ENCODE data around the gene AK9. TPM values are rescaled to one million over a fixed set of nuclear protein-coding genes. Genes with fewer than 3 reads are reported as not detected.

AK9 gene
- total RNA-seq, 1 donor from 2014 or later = 10.4 TPM

DNA sequence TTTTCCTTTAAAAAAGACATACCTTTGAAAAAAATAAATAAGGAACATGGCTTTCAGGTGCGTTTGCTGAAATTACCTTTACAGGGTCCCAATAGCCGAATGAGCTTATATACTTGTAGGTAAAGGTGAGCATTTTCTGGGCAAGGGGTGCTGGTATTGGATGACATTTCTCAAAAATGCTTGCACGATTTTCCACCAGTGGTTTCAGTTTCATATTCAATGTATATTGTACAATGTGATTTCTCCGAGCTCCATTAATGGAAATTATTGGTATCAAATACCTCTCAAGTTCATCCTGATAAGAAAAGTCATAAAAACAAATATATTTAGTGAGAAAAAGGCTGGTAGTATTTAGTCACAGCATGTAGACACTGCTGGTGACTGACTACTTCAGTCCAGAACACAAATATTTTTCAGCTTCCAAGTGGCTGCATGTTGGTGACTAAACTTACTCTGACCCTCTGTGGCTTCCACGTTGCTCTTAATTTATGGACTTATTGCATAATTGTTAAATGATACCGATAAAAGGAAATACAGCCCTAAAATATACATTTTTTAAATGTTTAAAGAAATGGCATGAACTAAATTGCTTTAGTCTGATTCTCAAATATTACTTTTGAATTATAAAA lies 175.1 kb downstream of the AK9 start:
- no peak for DNase-seq (ENCODE audit: low read depth)

DNA sequence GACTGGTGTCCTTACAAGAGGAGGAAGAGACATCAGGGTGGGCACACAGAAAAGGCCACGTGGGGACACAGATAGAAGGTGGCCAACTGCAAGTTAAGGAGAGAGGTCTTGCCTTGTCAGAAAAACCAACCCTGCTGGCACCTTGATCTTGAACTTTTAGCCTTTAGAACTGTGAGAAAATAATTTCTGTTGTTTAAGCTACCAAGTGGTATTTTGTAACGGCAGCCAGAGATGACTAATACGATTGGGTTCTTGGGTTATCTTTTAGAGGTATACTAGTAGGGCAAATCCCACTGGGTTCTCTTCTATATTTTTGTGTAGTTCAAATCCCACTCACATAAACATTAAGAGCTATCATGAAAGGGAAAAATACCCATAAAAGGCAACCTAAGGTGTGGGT lies 176.1 kb downstream of the AK9 start:
- no peak for DNase-seq (ENCODE audit: low read depth)

DNA sequence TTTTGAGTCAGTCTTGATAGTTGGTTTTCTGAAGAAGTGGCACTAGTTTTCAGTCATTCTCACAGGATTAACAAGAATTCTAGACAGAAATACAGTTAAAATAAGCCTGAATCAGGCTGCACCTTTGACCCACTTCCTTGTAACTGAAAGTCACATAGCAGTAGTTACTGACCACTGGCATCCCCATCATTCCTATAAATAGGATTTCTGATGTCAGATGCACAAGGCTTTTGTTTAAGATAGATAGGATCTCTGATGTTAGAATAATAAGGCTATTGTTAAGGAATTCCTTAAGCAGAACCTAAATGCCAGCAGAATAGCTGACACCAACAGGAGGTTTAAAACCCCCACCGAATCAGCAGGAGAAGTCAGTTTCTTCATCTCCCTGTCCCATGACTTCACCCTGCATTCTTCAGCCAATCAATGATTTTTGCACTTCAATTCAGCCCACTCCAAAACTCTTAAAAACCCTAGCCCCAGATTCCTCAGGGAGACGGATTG lies 177.4 kb downstream of the AK9 start:
- DNase-seq (ENCODE audit: low read depth) = peak; percentile 71

DNA sequence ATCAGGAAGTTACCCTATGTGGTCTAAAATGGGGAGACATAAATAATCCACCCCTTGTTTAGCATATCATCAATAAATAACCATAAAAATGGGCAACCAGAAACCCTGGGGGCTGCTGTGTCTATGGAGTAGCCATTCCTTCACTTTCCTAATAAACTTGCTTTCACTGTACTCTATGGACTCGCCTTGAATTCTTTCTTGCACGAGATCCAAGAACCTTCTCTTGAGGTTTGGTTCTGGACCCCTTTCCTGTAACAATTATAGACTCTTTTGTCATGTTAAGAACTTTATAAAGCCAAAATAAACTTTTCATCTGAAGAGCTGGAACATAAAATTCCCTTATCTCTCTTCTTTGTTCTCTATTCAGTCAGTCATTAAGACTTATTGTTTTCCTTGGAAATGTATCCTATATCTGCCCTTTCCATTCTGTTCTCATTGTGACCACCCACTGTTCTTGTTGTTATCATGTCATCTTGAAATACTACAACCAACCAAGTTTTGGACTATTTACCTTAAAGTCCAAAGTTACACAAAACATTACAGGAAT lies 178.7 kb downstream of the AK9 start:
- no peak for DNase-seq (ENCODE audit: low read depth)

DNA sequence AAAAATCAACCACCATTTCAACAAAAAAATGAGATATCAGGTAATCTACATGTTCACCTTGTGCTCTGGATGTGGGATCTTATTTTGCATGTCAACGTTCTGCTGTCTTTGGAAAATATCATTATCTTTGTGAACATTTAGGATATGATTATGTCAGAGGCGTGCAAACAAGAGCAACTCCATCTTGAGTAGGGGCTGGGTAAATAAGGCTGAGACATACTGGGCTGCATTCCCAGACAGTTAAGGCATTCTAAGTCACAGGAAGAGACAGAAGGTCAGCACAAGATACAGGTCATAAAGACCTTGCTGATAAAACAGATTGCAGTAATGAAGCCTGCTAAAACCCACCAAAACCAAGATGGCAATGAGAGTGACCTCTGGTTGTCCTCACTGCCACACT lies 179.2 kb downstream of the AK9 start:
- no peak for DNase-seq (ENCODE audit: low read depth)

DNA sequence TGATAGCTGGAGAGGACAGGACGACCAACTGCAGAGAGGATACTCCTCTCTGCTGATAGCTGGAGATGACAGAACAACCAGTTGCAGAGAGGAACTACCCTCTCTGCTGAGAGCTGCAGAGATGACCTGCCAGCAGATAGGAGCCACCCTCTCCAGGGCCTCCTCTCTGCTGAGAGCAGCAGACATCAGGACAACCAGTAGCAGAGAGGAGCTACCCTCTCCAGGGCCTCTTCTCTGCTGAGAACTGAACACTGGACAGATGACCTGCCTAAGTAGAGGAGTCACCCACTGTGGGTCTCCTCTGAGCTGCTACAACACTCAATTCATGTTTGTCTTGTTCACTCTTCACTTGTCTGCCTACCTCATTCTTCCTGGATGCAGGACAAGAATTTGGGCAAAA lies 180.6 kb downstream of the AK9 start:
- DNase-seq (ENCODE audit: low read depth) = no peak

DNA sequence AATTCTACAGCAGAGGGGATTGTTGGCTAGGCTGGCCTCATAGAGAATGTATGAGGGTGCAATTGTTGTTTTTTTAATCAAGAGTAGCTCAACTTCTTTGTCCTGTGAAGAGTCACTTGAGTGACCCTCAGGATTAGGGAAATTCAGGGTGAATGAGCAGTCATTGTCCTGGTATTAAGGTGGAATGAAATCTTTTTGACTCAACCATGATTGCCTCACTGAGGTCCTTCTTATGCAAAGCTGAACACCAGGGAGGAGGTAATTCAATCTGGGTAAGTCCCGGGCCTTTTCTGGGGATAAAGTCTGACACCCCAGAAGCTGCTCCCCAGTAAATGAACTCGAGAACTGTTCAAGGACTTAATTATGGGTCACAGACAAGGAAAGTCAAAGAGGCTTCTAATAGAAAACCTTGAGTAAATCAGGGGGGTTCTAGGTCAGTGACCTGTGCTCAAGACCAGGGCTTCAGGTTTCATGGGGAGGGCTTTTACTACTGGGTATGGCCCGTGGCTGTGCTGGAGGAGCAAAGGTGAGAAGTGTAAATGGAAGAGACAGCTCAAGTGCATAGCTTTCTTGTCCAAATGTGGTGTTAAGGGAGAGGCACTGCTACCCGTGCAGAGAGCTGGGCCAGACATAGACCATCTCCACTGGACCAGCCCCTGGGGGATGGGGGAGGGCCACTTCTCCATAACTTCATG lies 182.7 kb downstream of the AK9 start:
- no peak for DNase-seq (ENCODE audit: low read depth)

DNA sequence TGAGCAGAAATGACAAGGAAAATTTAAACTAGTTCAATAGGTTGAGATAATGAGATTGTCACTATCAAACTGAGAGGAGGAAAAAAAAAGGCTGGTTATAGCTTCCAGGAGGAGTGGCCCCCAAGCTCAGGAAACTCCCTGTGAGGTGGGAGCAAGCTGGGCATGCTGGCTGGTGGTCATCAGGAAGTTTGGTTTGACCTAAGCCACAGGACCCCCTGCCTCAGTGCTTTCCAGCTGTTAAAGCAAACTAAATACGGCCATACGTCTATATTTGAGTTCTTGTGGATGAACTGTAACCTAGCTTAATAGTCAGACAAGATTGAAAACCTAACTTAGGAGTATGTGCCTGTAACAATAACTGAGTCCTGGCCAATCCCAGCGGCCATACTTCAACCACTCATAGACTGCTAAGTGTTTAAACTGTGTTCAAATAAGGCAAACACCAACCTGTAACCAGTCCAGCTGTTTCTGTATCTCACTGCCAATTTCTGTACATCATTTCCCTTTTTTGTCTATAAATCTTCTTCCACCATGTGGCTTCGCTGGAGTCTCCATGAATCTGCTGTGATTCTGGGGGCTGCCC lies 183.4 kb downstream of the AK9 start:
- no peak for DNase-seq (ENCODE audit: low read depth)

DNA sequence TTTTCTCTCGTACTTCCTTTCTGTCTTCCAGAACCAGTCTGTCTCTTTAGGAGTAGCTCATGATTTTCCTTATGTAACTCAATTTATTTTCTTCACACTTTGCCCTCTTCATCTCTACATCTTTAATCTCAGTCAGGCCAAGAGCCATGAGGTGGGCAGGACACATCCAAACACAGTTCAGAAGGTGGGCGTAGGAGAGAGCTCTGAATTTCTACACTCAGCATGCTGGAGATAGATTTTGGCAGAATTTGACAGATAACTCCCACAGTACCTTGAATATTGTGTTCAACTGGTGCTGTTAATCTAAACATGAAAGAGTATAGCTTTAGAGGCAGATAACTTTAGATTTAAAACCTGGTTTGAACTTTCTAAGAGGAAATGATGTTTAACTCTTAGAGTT lies 184.2 kb downstream of the AK9 start:
- no peak for DNase-seq (ENCODE audit: low read depth)

DNA sequence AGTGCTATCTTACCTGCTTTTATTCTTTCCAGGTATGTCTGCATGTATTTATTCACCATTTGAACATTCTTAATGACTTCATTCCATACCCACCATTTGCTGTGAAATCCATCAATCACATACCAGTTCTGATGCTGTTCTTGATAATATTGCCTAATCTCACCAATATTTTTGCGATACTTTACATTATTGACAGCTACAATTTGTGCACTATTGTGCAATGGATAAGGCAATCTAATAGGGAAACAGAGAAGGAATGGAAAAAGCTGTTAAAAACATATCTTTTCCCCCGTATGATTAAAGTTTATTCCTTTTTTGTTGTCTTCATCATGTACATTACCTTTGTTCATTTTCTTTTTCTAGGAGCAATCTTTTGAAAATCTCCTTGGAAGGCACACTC lies 184.7 kb downstream of the AK9 start:
- DNase-seq (ENCODE audit: low read depth) = no peak

DNA sequence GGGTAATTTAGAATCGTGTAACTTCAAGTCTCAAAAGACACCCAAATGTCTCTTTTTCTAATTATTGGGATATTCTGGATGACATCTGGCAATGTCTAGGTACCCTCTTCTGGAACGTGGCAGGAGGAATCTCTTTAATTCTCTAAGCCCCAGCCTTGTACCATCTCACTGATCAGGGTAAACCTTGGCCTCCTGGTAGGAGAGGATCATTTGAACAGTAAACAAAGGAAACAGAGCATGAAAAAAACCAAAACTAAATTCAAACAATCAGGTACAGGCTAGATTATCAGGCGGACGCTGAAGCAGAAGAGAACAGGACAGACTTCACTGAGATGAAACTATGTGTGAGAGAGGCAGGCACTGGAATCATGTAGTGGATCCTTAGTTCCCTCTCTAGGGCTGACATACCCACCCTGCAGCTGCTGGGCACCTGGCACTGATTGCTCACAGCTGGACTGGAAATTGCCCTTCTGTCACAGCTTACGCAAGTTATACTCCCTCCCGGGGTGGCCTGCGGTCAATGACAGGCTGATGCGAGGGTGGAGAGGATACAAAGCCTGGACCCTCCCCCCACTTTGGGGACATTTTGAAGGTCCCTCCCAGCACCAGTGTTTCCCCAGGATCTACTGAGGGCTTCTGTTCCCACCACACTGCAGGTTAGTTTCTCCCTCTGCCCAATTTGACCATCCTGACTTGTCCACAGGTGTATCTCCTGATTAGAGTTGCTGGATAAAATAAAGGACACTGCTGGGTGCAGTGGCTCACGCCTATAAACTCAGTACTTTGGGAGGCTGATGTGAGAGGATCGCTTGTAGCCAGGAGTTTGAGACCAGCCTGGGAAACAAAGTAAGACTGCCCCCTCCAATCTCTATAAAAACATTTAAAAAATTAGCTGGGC lies 187.4 kb downstream of the AK9 start:
- peak; percentile 76 for DNase-seq (ENCODE audit: low read depth)

DNA sequence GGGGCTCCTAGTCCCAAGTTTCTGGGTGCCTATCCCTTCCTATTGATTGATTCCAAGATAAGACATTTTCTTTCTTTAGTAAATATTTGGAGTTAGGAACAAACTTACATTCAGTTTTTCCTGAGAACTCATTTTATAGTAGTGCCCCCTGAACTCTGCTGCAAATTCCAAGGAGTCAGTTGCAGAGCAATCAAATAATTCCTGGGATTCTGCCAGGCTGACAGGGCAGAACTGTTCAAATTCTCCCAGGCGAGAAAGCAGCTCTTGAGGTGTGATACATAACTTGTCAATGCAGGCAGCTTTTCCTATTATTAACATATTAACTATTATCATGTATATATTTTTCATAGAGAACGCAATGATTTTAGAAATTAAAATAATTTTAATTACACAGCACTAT lies 192.1 kb downstream of the AK9 start:
- no peak for DNase-seq (ENCODE audit: low read depth)

DNA sequence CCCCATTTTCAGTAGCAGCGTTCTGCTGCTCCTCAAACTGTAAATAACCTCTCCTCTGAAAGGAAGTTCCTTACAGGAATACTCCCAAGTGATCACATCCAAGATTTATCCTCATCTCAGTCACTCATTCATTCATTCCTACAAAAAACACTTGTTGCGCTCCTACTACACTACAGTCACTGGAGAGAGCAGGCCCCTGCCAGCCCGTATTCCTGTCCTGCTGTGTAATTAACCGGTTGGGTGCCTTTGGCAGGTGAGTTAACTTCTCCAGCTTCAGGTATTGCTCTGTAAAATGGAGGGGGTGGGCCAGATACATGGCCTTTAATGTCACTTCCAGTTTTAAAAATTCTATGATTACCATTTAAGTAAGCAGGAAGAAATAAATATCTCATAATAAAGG lies 192.9 kb downstream of the AK9 start:
- DNase-seq (ENCODE audit: low read depth) = no peak

DNA sequence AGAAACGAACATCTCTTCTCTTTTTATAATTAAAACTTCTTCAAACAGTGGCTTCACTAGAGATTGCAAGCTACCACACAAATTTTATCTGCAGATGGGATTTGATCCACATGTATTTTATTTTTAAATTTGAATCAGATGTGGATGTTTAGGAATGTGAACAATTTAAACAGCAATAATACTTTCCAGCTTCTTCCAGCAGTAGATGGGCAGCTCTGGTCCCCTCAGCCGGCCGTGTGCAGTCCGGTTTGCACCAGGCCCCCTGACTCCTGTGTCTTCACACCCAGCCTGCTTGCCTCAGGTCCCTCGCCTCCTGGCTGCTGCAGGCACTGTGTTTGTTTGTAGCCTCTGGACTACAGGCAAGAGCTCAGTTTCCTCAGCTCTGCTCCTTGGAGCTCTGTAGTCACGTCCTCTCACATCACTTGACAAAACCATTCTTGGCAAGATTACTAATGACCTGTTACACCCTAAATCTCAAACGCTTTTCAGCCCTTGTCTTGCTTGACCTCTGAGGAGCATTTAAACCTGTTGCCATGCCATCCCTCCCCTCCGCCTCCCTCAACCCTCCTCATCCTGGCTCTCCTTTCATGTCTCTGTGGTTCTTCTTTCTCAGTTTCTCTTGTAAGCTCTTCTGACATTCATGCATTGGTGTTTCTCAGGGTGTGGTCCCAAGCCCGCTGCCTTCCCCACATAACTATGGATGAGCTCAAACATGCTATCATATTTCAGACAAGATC lies 194.8 kb downstream of the AK9 start:
- DNase-seq (ENCODE audit: low read depth) = peak; percentile 32

DNA sequence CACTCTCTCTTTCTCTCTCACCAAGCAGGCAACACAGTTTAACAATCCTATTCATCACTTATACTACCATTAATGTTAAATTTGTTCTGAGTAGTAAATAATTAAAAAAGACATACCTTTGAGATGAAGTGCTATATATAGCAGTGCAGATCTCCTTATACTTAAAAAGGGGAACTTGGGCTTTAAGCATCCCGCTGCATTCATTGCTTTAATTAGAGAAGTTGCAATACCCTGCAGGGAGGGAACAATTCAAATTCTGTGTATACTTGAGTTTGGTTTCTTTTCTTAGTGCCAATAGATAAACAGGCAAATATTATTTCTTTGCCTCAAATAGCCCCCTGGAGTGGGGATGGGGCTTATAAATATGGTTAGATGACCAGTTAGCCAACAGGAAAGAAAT lies 197.1 kb downstream of the AK9 start:
- DNase-seq (ENCODE audit: low read depth) = no peak

DNA sequence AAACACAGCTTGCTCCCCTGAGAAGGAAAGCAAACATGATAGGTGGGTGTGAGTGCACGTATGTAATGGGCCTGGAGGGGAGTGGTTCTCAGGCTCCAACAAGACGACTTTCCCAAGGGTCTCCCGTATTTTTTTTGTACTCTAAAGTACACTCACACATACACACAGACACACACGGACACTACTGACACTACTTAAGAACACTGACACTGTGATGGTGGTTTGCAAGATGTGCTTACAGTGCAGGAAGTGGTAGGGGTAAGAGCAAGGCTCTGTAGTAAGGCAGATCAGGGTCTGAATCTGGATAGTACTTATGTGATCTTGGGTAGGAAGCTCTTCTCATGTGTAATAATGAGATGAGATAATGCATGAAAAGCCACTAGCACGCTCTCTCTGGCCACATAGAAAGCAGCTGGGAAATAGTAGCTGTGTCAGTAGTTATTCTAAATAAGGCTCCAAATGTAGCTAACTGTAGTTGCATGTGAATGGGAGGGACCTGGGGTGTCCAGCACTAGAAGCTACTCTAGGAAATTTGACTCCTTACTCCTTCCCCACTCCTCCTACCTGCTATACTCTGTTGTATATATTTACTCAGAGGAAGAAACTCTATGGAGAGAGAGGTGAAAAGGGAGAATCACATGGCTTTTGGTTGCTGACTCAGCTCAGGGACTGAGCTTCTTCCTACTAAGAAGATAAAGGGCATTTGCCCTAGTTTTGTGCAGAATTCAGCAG lies 199.6 kb downstream of the AK9 start:
- DNase-seq (ENCODE audit: low read depth) = peak; percentile 87

DNA sequence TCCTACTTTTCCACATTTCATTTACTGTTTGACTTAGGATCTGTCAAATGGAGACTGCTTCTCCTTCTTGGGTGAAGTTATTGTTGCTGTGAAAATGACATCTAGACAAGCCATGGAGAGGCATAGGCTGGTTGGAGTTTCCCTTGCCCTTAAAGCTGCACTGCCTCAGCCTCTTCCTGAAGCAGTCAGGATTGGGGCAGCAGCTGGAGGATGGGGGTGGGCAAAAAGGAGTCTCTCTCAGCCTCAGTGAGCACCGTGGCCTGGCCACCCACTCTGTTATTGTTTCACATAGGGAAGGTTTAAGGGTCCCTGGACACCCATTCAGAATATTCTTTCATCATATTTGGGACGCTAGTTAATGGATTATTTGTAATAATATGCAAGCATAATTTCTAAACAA lies 200.3 kb downstream of the AK9 start:
- peak; percentile 45 for DNase-seq (ENCODE audit: low read depth)

DNA sequence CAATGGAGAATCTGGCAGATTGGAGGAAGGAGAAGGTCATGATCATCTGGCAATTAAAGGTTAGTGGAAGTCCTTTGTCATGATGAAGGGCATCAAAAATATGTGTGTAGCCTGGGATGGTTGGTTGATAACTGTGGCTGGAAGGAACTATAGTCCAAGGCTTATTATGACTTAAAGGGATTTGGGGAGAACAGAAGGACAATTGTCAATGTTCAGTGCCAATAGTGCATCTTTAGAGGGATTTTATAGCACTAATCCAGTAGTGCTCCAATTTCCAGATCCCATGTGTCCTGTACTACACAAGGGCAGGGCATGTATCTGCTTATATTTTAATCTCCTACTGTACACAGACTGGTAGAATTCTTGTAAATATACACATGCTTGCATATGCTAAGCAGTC lies 203.0 kb downstream of the AK9 start:
- DNase-seq (ENCODE audit: low read depth) = no peak

DNA sequence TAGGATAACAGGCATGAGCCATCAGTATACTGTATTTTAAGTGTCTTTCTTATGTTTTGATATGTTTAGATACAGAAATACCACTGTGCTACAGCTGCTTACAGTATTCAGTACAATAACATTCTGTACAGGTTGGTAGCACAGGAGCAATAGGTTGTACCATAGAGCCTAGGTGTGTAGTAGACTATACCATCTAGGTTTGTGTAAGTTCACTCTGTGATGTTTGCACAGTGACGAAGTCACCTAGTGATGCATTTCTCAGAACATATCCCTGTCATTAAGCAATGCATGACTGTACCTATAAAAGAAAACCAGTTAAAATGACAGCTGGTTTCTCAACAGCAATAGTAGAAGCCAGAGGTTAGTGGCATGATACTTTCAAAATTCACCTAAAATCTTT lies 204.9 kb downstream of the AK9 start:
- no peak for DNase-seq (ENCODE audit: low read depth)
